ENCODE measurements around the gene ENTHD1. TPM values are rescaled to one million over a fixed set of nuclear protein-coding genes. Genes with fewer than 3 reads are reported as not detected.
"Not testable (repeated sequence)": the region's sequence is repeated elsewhere in the genome, so short reads cannot be mapped to it uniquely, and the experiment has no call there.

ENTHD1 gene
- total RNA-seq, 2 experiments from 2014 or later: 0.07 to 0.21 TPM

GRCh38 chr22:39856588-39856987, 37.0 kb downstream of the ENTHD1 start:
- peaks cover 2% of the 10 kb centered on the region for H3K9me3 Mint-ChIP-seq
- H3K27me3 Mint-ChIP-seq: peaks cover 4% of the 10 kb centered on the region
- POLR2A ChIA-PET: no interaction called here
- no peak overlapping the region for H3K27ac Mint-ChIP-seq
- no peak for DNase-seq
- no peak overlapping the region for H3K4me3 Mint-ChIP-seq
- CTCF ChIA-PET: no interaction called here
- no peaks in the 10 kb centered on the region for H3K36me3 Mint-ChIP-seq (ENCODE audit: low read depth)
- H3K4me1 Mint-ChIP-seq: peaks cover 21% of the 10 kb centered on the region

- DNase-seq: no peak
- ChIA-PET CTCF (no interaction called here), POLR2A (no interaction called here)
- Mint-ChIP-seq H3K36me3 (ENCODE audit: low read depth) (no peaks in the 10 kb centered on the region), H3K4me3 (no peak overlapping the region), H3K27me3 (peaks cover 3% of the 10 kb centered on the region), H3K4me1 (no peaks in the 10 kb centered on the region), H3K27ac (no peak overlapping the region), H3K9me3 (no peaks in the 10 kb centered on the region)
These were observed 40.8 kb downstream of the ENTHD1 start for GRCh38 chr22:39852799-39853198.

DNA sequence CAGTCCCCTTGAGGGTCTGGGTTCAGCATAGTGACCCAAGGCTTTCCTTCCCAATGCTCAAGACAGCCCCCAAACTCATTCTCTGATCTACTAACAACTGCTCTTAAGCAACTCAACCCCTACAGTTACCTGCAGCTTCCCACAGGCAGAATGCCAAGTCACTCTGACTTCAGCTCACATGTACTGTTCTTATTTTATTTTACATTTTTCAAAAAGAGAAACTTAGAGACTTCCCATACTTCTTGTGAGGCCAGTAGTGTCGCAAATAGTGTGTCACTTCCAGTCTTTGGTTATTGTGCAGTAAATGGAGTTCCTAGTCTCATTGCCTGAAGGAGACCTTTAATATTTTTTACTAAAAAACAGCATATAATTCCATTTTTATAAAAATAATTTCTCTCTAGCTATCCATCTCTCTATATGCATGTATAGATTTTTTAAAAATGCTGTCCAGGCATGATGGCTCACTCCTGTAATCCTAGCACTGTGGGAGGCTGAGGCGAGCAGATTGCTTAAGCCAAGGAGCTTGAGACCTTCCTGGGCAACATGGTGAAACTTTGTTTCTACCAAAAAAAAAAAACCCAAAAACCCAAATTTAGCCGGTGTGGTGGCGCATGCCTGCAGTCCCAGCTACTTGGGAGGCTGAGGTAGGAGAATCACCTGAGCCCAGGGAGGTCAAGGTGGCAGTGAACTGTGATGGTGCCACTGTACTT, 41.8 kb downstream of the ENTHD1 start:
- Mint-ChIP-seq H3K4me1 (no peaks in the 10 kb centered on the region), H3K27ac (no peak overlapping the region), H3K4me3 (no peak overlapping the region), H3K27me3 (peaks cover 3% of the 10 kb centered on the region), H3K9me3 (no peaks in the 10 kb centered on the region), H3K36me3 (ENCODE audit: low read depth) (no peaks in the 10 kb centered on the region)
- ChIA-PET POLR2A (no interaction called here), CTCF (interaction anchor here (0.5 kb wide), 1 partner anchor 40 kb away, joined by 3 read pairs; no protein-coding TSS in a partner anchor)
- no peak for DNase-seq

DNA sequence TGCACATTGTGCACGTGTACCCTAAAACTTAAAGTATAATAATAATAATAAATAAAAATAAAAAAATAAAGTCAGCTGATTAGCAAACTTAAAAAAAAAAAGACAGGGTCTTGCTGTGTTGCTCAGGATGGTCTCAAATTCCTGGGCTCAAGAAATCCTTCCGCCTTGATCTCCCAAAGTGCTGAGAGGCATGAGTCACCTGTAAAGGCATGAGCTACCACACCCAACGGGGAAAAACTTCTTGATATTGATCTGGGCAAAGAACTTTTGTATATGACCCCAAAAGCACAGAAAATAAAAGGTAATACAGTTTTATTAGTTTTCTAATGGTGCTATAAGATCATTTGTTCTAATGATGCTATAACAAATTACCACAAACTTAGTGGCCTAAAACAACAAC, 46.1 kb downstream of the ENTHD1 start:
- ChIA-PET CTCF (interaction anchor here (0.7 to 1.0 kb wide), 2 partner anchors 14 to 110 kb away, joined by 3 to 4 read pairs; no protein-coding TSS in a partner anchor), POLR2A (no interaction called here)
- no peaks in the 10 kb centered on the region for H3K9me3 Mint-ChIP-seq
- no peak overlapping the region for H3K4me3 Mint-ChIP-seq
- no peaks in the 10 kb centered on the region for H3K36me3 Mint-ChIP-seq (ENCODE audit: low read depth)
- H3K4me1 Mint-ChIP-seq: no peaks in the 10 kb centered on the region
- no peak overlapping the region for H3K27ac Mint-ChIP-seq
- no peak for DNase-seq
- peaks cover 3% of the 10 kb centered on the region for H3K27me3 Mint-ChIP-seq

- H3K27ac Mint-ChIP-seq; H3K9me3 Mint-ChIP-seq; DNase-seq; POLR2A ChIA-PET; CTCF ChIA-PET; H3K4me1 Mint-ChIP-seq; H3K27me3 Mint-ChIP-seq; H3K36me3 Mint-ChIP-seq (ENCODE audit: low read depth); H3K4me3 Mint-ChIP-seq: not testable (repeated sequence)
These were observed 47.0 kb downstream of the ENTHD1 start for GRCh38 chr22:39846539-39846938.

DNA sequence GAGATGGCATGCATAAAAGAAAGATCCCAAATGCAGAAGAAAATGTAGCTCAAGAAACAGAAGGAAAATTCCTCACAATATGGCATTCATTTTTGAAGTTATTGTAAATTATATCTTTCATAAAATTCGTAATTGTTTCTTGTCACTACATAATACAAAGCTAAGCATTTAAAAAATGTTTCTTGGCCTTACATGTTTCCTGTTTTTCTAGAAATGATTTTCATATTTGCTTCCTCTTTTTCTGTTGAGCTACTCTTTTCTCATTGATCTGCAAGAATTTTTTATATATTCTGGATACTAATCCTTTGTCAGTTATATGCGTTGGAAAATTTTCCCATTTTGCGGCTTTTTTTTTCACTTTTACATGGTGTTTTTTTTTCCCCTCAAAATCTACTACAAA, 48.0 kb downstream of the ENTHD1 start:
- ChIA-PET POLR2A (no interaction called here), CTCF (interaction anchor here (0.6 to 1.5 kb wide), 4 partner anchors 9 to 769 kb away, joined by 3 to 4 read pairs (median 3); no protein-coding TSS in a partner anchor)
- Mint-ChIP-seq H3K36me3 (ENCODE audit: low read depth) (peaks cover 2% of the 10 kb centered on the region), H3K4me3 (no peak overlapping the region), H3K9me3 (no peaks in the 10 kb centered on the region), H3K27me3 (no peaks in the 10 kb centered on the region), H3K4me1 (no peaks in the 10 kb centered on the region), H3K27ac (no peak overlapping the region)
- no peak for DNase-seq

DNA sequence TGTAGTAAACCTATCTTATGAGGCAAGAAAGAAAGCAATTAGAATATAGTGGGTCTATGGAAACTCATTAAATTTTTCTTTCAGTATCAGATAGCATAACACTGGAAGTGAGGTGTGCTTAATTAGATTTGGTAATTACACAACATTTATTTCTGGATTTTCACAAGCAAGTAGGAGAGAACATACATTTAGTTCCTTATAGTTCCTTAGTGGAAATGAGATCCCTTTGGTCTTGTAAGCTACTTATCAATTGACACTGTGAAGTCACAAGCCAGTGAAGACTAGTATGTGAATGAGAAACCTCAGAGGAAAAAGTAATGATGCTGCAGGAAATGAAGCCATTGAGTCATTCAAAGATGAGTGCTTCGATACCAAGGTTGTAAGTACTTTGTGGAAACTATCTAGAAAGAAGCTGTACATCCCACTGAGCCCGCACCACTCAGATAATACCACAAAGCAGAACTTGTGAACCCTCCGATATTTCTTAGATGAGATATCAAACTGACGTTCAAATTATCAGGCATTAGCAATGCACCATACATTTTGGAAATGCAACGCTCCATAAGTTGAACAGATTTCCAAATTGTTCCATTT, 53.5 kb downstream of the ENTHD1 start:
- peaks cover 14% of the 10 kb centered on the region for H3K4me1 Mint-ChIP-seq
- H3K4me3 Mint-ChIP-seq: no peak overlapping the region
- DNase-seq: peak; percentile 40
- H3K27ac Mint-ChIP-seq: no peak overlapping the region
- ChIA-PET CTCF (interaction anchor here (0.6 kb wide), 1 partner anchor 644 kb away, joined by 3 read pairs; no protein-coding TSS in a partner anchor), POLR2A (interaction anchor here (0.6 kb wide), 1 partner anchor 320 kb away, joined by 4 read pairs; the partner anchor contains the start of gene ATF4)
- H3K27me3 Mint-ChIP-seq: peaks cover 10% of the 10 kb centered on the region
- peaks cover 2% of the 10 kb centered on the region for H3K36me3 Mint-ChIP-seq (ENCODE audit: low read depth)
- no peaks in the 10 kb centered on the region for H3K9me3 Mint-ChIP-seq

DNA sequence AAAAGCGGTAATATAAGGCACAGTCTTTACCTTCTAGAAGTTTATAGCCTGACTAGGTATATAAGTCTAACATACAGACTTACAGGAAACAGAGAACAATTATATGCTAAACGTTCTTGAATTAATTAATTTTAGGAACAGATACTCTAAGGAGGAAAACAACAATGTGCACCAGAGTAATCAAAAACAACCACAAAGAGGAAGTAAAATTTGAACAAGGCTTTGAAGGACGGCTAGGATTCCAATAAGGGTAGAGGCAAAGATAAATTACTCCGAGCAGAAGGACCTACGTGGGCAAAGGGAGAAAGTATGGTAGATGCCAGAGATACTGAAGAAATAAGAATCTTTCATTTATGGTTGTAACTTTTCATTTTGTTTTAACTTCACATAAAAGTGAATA, 54.4 kb downstream of the ENTHD1 start:
- Mint-ChIP-seq H3K9me3 (no peaks in the 10 kb centered on the region), H3K27me3 (peaks cover 13% of the 10 kb centered on the region), H3K4me3 (no peak overlapping the region), H3K27ac (no peak overlapping the region), H3K36me3 (ENCODE audit: low read depth) (peaks cover 2% of the 10 kb centered on the region), H3K4me1 (peaks cover 14% of the 10 kb centered on the region)
- CTCF ChIA-PET: no interaction called here
- DNase-seq: no peak
- POLR2A ChIA-PET: no interaction called here

DNA sequence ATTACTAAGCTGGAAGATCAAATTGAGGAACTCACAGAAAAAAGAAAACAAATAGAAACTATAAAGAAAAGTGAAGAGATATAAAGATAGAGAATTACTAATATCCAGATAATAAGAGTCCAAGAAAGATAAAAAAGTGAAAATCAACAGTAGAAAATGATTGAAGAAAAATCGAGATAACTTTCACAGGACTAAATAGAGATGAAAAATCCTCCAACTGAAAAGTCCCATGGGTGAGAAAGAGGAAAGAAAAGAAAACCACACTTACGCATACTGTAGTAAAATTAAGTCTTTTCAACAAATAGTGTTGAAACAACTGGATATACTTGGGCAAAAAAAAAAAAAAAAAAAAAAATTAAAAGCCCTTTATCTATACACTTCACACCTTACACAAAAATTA, 60.0 kb downstream of the ENTHD1 start:
- H3K27me3 Mint-ChIP-seq: peaks cover 16% of the 10 kb centered on the region
- CTCF ChIA-PET: no interaction called here
- no peak overlapping the region for H3K4me3 Mint-ChIP-seq
- no peaks in the 10 kb centered on the region for H3K36me3 Mint-ChIP-seq (ENCODE audit: low read depth)
- H3K27ac Mint-ChIP-seq: no peak overlapping the region
- no peaks in the 10 kb centered on the region for H3K9me3 Mint-ChIP-seq
- no peak for DNase-seq
- POLR2A ChIA-PET: no interaction called here
- peaks cover 12% of the 10 kb centered on the region for H3K4me1 Mint-ChIP-seq

DNA sequence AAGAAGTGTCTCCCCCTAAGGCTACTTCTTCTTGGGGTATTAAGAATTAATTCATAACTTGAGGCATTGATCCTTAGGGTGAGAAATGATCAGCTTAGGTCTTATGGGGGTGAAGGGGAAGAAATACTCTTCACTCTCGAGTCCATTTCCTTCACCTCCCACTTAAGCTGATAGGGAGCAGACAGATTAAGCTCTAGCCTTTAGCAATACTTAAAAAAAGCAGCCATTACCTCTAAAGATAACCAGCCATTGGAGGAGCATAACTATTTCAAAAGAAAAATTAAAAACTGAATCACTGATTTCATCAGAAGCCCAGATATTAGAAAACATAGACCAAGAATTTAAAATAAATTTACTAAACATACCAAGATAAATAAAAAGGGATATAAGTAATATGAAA, 60.5 kb downstream of the ENTHD1 start:
- Mint-ChIP-seq H3K9me3 (no peaks in the 10 kb centered on the region), H3K4me3 (no peak overlapping the region), H3K27ac (no peak overlapping the region), H3K4me1 (peaks cover 12% of the 10 kb centered on the region), H3K27me3 (peaks cover 16% of the 10 kb centered on the region), H3K36me3 (ENCODE audit: low read depth) (no peaks in the 10 kb centered on the region)
- CTCF ChIA-PET: interaction anchor here (0.6 kb wide), 1 partner anchor 14 kb away, joined by 3 read pairs; no protein-coding TSS in a partner anchor
- POLR2A ChIA-PET: no interaction called here
- DNase-seq: no peak

- no peaks in the 10 kb centered on the region for H3K9me3 Mint-ChIP-seq
- POLR2A ChIA-PET: no interaction called here
- CTCF ChIA-PET: interaction anchor here (0.6 to 1.8 kb wide), 2 partner anchors 12 to 13 kb away, joined by 3 to 4 read pairs; no protein-coding TSS in a partner anchor
- no peak for DNase-seq
- H3K4me3 Mint-ChIP-seq: no peak overlapping the region
- peaks cover 15% of the 10 kb centered on the region for H3K27me3 Mint-ChIP-seq
- no peak overlapping the region for H3K27ac Mint-ChIP-seq
- H3K4me1 Mint-ChIP-seq: peaks cover 12% of the 10 kb centered on the region
- no peaks in the 10 kb centered on the region for H3K36me3 Mint-ChIP-seq (ENCODE audit: low read depth)
These were observed 60.9 kb downstream of the ENTHD1 start for GRCh38 chr22:39832627-39833074.

DNA sequence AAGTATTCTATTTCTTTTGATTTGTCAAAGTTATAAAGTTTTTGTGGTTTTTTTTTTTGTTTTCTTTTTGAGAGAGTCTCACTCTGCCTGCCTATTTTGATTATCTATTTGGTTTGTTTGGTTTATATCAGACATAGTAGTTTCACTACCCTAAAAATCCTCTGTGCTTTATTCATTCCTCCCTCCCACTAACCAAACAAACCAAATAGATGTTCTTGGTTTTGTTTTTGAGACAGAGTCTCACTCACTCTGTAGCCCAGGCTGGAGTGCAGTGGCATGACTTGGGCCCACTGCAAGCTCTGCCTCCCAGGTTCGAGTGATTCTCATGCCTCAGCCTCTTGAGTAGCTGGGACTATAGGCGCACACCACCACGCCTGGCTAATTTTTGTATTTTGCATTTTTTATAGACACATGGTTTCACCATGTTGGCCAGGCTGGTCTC, 67.9 kb downstream of the ENTHD1 start:
- Mint-ChIP-seq H3K4me3 (no peak overlapping the region), H3K27me3 (peaks cover 7% of the 10 kb centered on the region), H3K36me3 (ENCODE audit: low read depth) (no peaks in the 10 kb centered on the region), H3K27ac (no peak overlapping the region), H3K9me3 (no peaks in the 10 kb centered on the region), H3K4me1 (peaks cover 18% of the 10 kb centered on the region)
- POLR2A ChIA-PET: no interaction called here
- DNase-seq: no peak
- CTCF ChIA-PET: no interaction called here

- Mint-ChIP-seq H3K9me3 (no peaks in the 10 kb centered on the region), H3K36me3 (ENCODE audit: low read depth) (no peaks in the 10 kb centered on the region), H3K27ac (no peak overlapping the region), H3K27me3 (peaks cover 17% of the 10 kb centered on the region), H3K4me3 (no peak overlapping the region), H3K4me1 (peaks cover 8% of the 10 kb centered on the region)
- ChIA-PET CTCF (no interaction called here), POLR2A (no interaction called here)
- DNase-seq: no peak
These were observed 72.6 kb downstream of the ENTHD1 start for GRCh38 chr22:39821008-39821407.

All from activated CD4-positive, alpha-beta T cell treated with anti-CD3 and anti-CD28 coated beads, Interleukin-2, amount 10 ng/mL, durations not matched to agents 7 days and 5 days (primary cell).